PC-3 (cell line): Measurements from ENCODE around the gene SPATS2.

Source experiments
- CTCF ChIP-seq: fragments of 300-600 bp; sonication (generic); conservative IDR thresholded peaks from 2 replicates; pipeline ENCODE4 v1.5.1; 2017; ENCODE audit warnings: antibody characterized with exemption, low read depth, mild to moderate bottlenecking, low read length
- EZH2 ChIP-seq: fragments of 300-600 bp; sonication (generic); IDR thresholded peaks from one replicate; pipeline ENCODE4 v1.6.1; 2017; ENCODE audit warnings: antibody characterized with exemption, mild to moderate bottlenecking, low read length; ENCODE audit not compliant: unreplicated experiment
- EZH2phosphoT487 ChIP-seq: fragments of 300-600 bp; sonication (generic); IDR thresholded peaks from 2 replicates; pipeline ENCODE4 v1.6.1; 2018; ENCODE audit warnings: mild to moderate bottlenecking, antibody characterized with exemption, low read length, borderline replicate concordance

- TF ChIP-seq CTCF (no peak), EZH2 (no peak), EZH2phosphoT487 (no peak)
Measured at GRCh38 chr12:49400304-49400703, 33.0 kb downstream of the SPATS2 start.
